GM23338 (cell line): Measurements from ENCODE around the gene SLC4A2. TPM values are rescaled to one million over a fixed set of nuclear protein-coding genes. Genes with fewer than 3 reads are reported as not detected.

Experiments used
- ATAC-seq: fragments of 200-7000 bp; cut with Tn5 transposase; 3 replicates; pipeline ENCODE4 v1.9.1; 2020
- DNase-seq: peaks from one replicate; pipeline ENCODE4 v3.0.0-alpha.2; 2015; ENCODE audit warnings: low spot score
- H2AFZ ChIP-seq: fragments of 200-600 bp; sonication (generic); 2 replicates; pipeline ENCODE4 v1.8.0; 2016; ENCODE audit warnings: antibody characterized with exemption, mild to moderate bottlenecking, moderate library complexity
- H3F3A ChIP-seq: fragments of 200-600 bp; sonication (generic); replicated peaks from 2 replicates; pipeline ENCODE4 v1.8.0; 2017; ENCODE audit warnings: antibody characterized with exemption, mixed run types, low read depth
- H3K27ac ChIP-seq: fragments of 200-600 bp; sonication (generic); 2 replicates; pipeline ENCODE4 v1.6.1; 2016; ENCODE audit warnings: low read depth
- H3K27me3 ChIP-seq: fragments of 200-600 bp; sonication (generic); 2 replicates; pipeline ENCODE4 v1.8.0; 2016; ENCODE audit warnings: mild to moderate bottlenecking, mixed run types, moderate library complexity; ENCODE audit not compliant: insufficient read depth
- H3K36me3 ChIP-seq: fragments of 200-600 bp; sonication (generic); 2 replicates; pipeline ENCODE4 v1.8.0; 2016; ENCODE audit warnings: mild to moderate bottlenecking; ENCODE audit not compliant: insufficient read depth
- H3K4me1 ChIP-seq: fragments of 200-600 bp; sonication (generic); 2 replicates; pipeline ENCODE4 v1.8.0; 2016; ENCODE audit warnings: mild to moderate bottlenecking, moderate library complexity; ENCODE audit not compliant: insufficient read depth
- H3K4me2 ChIP-seq: fragments of 200-600 bp; sonication (generic); 2 replicates; pipeline ENCODE4 v1.7.1; 2017; ENCODE audit warnings: mixed run types
- H3K4me3 ChIP-seq: fragments of 200-600 bp; sonication (generic); 2 replicates; pipeline ENCODE4 v1.6.1; 2016; ENCODE audit warnings: mixed run types
- H3K79me2 ChIP-seq: fragments of 200-600 bp; sonication (generic); replicated peaks from 2 replicates; pipeline ENCODE4 v1.8.0; 2017; ENCODE audit warnings: mild to moderate bottlenecking; ENCODE audit not compliant: insufficient read depth
- H3K9me2 ChIP-seq: fragments of 200-600 bp; sonication (generic); 2 replicates; pipeline ENCODE4 v1.8.0; 2017; ENCODE audit not compliant: insufficient read depth
- H4K20me1 ChIP-seq: fragments of 200-600 bp; sonication (generic); replicated peaks from 2 replicates; pipeline ENCODE4 v1.8.0; 2017; ENCODE audit warnings: mild to moderate bottlenecking; ENCODE audit not compliant: insufficient read depth
- H3K27ac Mint-ChIP-seq: 2 replicates; pipeline ENCODE4 v1.8.0; 2020; ENCODE audit warnings: inconsistent platforms, mild to moderate bottlenecking, moderate library complexity, mixed read lengths
- H3K27me3 Mint-ChIP-seq: 3 replicates; pipeline ENCODE4 v1.8.0; 2022; ENCODE audit warnings: low read depth, mild to moderate bottlenecking, moderate library complexity, mixed read lengths, inconsistent platforms; ENCODE audit not compliant: insufficient read depth, poor library complexity
- H3K36me3 Mint-ChIP-seq: 3 replicates; pipeline ENCODE4 v1.8.0; 2021; ENCODE audit warnings: low read depth, mild to moderate bottlenecking, inconsistent platforms, moderate library complexity, mixed read lengths
- H3K4me1 Mint-ChIP-seq: 3 replicates; pipeline ENCODE4 v1.8.0; 2020; ENCODE audit warnings: mild to moderate bottlenecking, inconsistent platforms, mixed read lengths
- H3K4me3 Mint-ChIP-seq: 3 replicates; pipeline ENCODE4 v1.8.0; 2021; ENCODE audit warnings: moderate library complexity, mild to moderate bottlenecking, inconsistent platforms, mixed read lengths
- H3K9me3 Mint-ChIP-seq: 3 replicates; pipeline ENCODE4 v1.8.0; 2020; ENCODE audit warnings: moderate library complexity, mild to moderate bottlenecking, inconsistent platforms, mixed read lengths
- CTCF ChIP-seq, 2 experiments: fragments of 200-600 bp in 1 of 2; sonication (generic) in 1 of 2; conservative IDR thresholded peaks; 2 replicates each; pipeline versions ENCODE4 v1.5.1 to v1.6.1; 2016 to 2017; ENCODE audit warnings: antibody characterized with exemption in 2 of 2, low read depth in 2 of 2, mild to moderate bottlenecking in 2 of 2, moderate library complexity in 1 of 2
- EZH2 ChIP-seq: fragments of 200-600 bp; sonication (generic); IDR thresholded peaks from one replicate; pipeline ENCODE4 v1.8.0; 2017; ENCODE audit warnings: antibody characterized with exemption, mild to moderate bottlenecking, low read depth; ENCODE audit not compliant: unreplicated experiment
- JUNB ChIP-seq: IDR thresholded peaks from one replicate; pipeline ENCODE4 v1.6.1; 2016; ENCODE audit warnings: antibody characterized with exemption; ENCODE audit not compliant: unreplicated experiment
- REST ChIP-seq: IDR thresholded peaks from one replicate; pipeline ENCODE4 v1.6.1; 2018; ENCODE audit warnings: antibody characterized with exemption; ENCODE audit not compliant: unreplicated experiment
- ZNF462 ChIP-seq: fragments of 250-450 bp; sonication (Bioruptor Pico); IDR thresholded peaks from 2 replicates; pipeline ENCODE4 v1.5.0; 2020; ENCODE audit warnings: mild to moderate bottlenecking, moderate library complexity
- polyA plus RNA-seq: library from polyadenylated mRNA; unstranded; fragments of >200 nt; fragmentation: Nextera tagmentation; extraction: Ambion mirVana; gene quantifications from 2 replicates; pipeline ENCODE4 v1.2.1, GENCODE V29; 2016
- total RNA-seq: library from RNA; depleted of rRNA; stranded (reverse); fragments of >200 nt; shearing (Covaris generic); gene quantifications from 2 replicates; pipeline ENCODE4 v1.2.3, GENCODE V29; 2014

Gene SLC4A2
- total and polyA plus RNA-seq, 2 experiments from 2014 or later: 64.8 to 106 TPM

- no peak overlapping the region for H3K4me2 ChIP-seq
Observed at GRCh38 chr7:151071032-151071866, 11.9 kb downstream of the SLC4A2 start.

More at GRCh38 chr7:151071032-151071866, 11.9 kb downstream of the SLC4A2 start:
- Mint-ChIP-seq H3K27me3 (peaks cover 26% of the 10 kb centered on the region), H3K9me3 (no peaks in the 10 kb centered on the region), H3K4me3 (no peak overlapping the region), H3K27ac (no peak overlapping the region), H3K36me3 (peaks cover 68% of the 10 kb centered on the region), H3K4me1 (peaks cover 21% of the 10 kb centered on the region)
- TF ChIP-seq ZNF462 (CRISPR knock-in tag) (no peak), JUNB (no peak), EZH2 (no peak), REST (no peak), CTCF (conservative IDR thresholded peaks at IDR 0.05; ENCODE audit: low read depth in 2 of 2) (no peak)
- peaks cover 13% of the 10 kb centered on the region for H3K4me1 ChIP-seq
- H2AFZ ChIP-seq: no peak overlapping the region
- H3K4me3 ChIP-seq: no peak overlapping the region
- no peak overlapping the region for H3K27ac ChIP-seq
- DNase-seq (no peak), ATAC-seq (no peak)
- no peaks in the 10 kb centered on the region for H3K27me3 ChIP-seq
- no peaks in the 10 kb centered on the region for H3K9me2 ChIP-seq
- 0 out of 2 replicates have a peak, but pooled peaks cover 5% of the 10 kb centered on the region for H3F3A ChIP-seq
- H3K36me3 ChIP-seq: peaks cover 12% of the 10 kb centered on the region
- H3K79me2 ChIP-seq: no peaks in the 10 kb centered on the region
- peaks cover under 1% of the 10 kb centered on the region; the same call in 1 of the 2 replicates for H4K20me1 ChIP-seq
